ENCODE measurements around the gene SLC25A12.
A peak's percentile ranks its signal among the peaks of the same experiment; 100 is the strongest.
"Not testable (repeated sequence)": the region's sequence is repeated elsewhere in the genome, so short reads cannot be mapped to it uniquely, and the experiment has no call there.

SLC25A12 gene

GRCh38 chr2:171822525-171823322 lies 71.3 kb downstream of the SLC25A12 start:
- peak; percentile 28 for DNase-seq

DNA sequence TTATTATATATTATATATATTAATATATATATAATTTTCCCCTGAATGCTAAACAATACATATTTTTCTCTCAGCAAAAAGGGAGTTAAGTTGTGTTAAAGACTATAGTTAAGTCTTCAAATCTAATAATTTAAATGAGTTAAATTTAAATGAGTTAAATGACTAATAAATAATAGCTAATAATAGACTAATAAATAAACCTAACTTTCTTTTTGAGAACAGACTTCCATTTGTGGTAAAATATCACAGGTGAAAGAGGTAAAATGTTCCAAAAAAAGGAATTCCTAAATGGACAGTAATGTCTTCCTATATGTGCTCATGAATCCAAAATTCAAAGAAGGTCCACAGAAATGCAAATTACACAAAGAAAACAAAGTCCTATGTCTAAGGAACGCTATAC lies 74.6 kb downstream of the SLC25A12 start:
- no peak for DNase-seq

GRCh38 chr2:171814883-171815282 lies 79.2 kb downstream of the SLC25A12 start:
- DNase-seq: no peak

- no peak for DNase-seq
Measured at GRCh38 chr2:171814174-171814573, 79.9 kb downstream of the SLC25A12 start.

- DNase-seq: no peak
Measured at GRCh38 chr2:171813729-171814128, 80.3 kb downstream of the SLC25A12 start.

GRCh38 chr2:171813126-171813525 lies 80.9 kb downstream of the SLC25A12 start:
- no peak for DNase-seq

GRCh38 chr2:171811245-171811628 lies 82.8 kb downstream of the SLC25A12 start:
- peak; percentile 70 for DNase-seq

DNA sequence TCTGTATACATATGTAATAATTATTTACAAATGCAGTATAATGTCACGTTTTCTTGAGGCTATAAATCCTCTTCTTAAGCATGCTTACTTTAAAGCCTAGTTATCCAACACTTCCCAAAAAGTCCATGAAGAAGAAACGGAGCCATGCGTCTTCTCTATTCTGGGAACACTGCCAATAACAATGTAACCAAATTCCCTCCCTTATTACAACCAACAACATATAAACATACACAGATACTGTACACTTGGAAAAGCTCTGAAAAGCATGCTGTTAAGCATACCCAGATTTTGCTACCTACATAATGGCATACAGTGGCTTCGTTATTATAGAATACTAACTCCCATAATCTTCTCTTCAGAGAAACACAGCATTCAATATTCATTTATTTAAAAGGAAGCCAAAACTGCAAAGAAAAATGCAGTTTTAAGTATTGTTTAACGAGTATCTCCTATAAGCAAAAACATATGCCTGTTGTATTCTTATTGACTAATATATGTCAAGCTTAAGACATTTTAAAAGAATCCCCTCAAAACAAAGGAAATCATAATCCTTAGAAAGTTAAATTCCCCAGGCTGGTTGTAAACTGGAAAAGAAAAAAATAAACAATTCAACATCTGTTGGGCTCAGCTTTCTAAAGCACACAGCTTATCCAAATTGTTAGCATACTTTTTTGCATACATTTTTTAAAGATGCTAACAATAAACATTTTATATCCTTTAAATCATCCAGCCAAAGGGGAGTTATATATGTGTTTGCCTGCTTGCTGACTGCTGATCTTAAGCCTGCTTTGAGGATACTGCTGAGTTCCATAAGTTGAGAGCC lies 83.4 kb downstream of the SLC25A12 start:
- no peak for DNase-seq

DNA sequence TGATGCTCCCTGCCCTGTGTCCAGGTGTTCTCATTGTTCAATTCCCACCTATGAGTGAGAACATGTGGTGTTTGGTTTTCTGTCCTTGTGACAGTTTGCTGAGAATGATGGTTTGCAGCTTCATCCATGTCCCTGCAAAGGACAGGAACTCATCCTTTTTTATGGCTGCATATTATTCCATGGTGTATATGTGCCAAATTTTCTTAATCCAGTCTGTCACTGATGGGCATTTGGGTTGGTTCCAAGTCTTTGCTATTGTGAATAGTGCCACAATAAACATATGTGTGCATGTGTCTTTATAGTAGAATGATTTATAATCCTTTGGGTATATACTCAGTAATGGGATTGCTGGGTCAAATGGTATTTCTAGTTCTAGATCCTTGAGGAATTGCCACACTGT lies 85.2 kb downstream of the SLC25A12 start:
- not testable (repeated sequence) for DNase-seq

DNA sequence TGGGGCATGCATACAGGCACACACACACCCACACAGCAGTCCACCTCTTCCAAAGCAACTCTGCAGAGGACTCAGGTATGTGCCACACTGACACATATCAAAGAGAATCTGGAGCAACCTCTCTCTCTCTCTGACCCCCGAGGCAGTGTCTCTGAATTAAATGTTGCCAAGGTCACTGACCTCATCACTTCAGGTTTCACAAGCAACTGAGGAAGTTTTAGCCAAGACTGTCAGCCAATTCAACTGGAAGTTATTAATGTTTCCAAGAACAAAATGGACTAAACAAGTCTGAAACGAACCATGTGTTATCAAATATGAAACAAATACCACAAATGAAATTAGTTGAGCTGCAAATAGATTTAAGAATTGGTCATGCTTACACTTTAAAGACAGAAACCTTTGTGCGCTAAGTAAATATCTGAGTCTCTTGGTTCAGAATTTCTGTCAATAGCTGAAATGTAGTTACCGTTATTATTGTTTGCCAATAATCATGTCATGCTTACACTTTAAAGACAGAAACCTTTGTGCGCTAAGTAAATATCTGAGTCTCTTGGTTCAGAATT lies 86.1 kb downstream of the SLC25A12 start:
- DNase-seq: no peak

DNA sequence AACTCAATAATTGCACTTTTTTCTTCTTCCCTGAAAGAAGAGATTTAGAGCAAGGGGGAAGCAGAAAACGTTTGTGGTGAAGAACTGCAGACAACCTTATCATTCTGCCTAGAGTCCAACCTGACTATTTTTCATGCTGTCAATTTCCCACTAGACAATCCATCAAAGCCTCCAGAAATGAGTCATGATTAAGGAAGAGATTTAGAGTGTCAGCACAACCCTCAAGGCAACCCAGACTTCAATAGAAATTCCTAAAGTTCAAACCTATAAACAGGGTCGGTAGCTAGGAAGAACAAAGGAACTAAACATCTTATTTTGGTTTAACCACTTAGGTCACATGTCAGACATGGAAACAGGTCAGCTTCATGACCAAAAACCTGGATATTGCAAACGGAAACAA lies 86.9 kb downstream of the SLC25A12 start:
- DNase-seq: no peak

GRCh38 chr2:171804456-171804855 lies 89.6 kb downstream of the SLC25A12 start:
- DNase-seq: no peak

DNA sequence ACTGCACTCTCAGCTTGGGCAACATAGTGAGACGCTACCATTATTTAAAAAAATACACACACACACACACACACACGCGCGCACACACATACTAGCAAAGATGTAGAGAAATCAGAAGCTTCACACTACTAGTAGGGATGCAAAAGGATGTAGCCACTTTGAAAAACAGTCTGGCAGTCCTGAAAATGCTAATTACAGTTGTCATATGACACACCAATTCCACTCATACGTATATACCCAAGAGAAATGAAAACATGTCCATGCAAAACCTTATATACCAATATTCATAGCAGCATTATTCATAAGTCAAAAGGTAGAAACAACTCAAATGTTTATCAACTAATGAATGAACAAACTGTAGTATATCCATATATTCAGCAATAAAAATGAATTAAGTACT lies 90.3 kb downstream of the SLC25A12 start:
- DNase-seq: no peak

DNA sequence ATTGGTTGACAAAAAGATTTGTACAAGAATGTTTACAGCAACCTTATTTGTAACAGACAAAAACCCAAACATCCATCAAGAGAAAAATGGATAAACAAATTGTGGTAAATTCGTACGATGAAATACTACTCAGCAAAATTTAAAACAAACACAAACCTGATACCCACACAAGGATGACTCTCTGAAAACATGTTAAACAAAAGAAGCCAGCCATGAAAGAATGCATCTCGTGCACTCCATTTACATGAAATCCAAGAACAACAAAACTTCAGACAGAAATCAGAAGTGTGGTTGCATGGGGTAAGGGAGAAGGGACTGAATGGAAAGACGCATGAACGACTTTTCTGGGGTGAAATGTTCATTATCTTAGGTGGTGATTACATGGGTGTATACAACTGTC lies 93.4 kb downstream of the SLC25A12 start:
- no peak for DNase-seq

- peak; percentile 70 for DNase-seq
Measured at GRCh38 chr2:171798156-171798820, 95.8 kb downstream of the SLC25A12 start.

- no peak for DNase-seq
Measured at GRCh38 chr2:171794918-171795317, 99.1 kb downstream of the SLC25A12 start.

DNA sequence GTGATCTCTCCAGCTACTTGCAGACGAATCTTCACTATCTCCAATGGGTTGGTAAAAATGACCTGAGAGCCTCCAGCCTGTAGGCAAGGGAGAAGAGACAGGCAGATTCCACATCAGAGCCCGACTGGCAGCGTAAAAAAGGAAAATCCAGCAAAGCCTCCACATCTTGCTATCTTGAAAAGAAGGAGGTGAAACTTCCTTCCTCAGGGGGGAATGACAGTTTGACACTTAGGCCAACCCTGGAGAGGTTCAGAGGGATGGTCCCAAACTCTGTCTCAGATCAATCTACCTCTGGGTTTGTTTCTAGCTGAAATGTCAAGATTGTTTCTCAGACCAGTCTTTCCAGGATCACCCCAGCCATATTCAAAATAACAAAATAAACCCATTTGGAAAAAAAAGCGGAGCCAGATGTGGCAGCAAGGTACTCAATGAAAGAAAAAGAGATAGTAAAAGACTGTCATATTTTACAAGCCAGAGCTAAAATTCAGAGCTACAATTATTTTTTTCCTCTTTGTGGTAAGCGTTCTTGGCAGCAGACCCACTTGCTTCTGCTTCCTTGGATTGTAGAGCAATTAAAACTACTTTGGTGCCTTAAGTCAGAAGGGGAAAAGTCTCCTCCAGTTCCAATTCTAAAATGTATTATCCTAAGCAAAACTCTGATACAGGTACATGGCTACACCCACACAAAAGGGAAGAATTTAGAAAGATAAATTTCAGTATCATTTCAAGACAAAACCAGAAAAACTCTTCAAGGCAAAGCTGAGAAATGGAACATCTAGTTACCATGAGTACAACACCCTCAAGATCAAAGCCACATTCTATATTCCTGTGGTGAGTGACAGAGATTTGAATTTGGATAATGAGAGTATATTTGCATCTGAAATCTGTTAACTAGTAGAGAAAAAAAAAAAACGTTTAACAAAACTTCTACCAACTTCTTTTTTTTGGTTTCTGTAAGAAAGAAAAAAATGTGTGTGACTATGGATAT lies 100.1 kb downstream of the SLC25A12 start:
- no peak for DNase-seq

DNA sequence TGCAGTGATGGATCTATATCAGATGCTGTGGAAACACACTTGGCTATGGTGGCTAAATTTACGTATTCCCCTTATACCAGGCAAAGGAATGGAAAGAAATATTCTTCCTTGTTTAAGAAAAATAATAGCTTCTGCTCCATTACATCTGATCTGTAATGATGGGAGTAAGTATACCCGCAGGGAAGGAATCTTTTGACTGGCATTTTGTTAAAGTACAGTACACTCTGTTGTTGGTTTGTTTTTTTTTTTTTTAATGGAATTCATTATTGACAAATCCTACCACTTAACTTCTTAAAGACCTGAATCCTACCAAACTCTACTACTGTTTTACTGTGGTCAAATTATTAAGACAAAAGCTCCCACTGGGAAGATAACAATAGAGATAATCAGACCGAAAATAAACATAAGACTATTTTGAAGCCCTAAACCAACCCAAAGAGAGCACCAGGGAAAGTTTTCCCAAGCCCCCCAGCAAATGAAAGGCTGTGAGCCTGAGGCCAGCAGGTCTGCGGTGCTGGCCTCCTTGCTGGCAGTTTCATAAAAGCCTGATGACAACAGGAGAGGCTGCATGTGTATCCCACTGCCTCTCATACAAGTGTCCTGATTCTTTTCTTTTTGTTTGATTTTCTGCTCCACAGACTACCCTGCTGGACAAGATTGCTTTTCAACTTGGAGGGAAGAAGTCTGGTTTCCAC lies 101.0 kb downstream of the SLC25A12 start:
- no peak for DNase-seq

- no peak for DNase-seq
Measured at GRCh38 chr2:171792157-171792556, 101.9 kb downstream of the SLC25A12 start.

GRCh38 chr2:171791361-171791760 lies 102.7 kb downstream of the SLC25A12 start:
- DNase-seq: no peak

- DNase-seq: no peak
Measured at GRCh38 chr2:171789956-171790355, 104.1 kb downstream of the SLC25A12 start.

Measured in hematopoietic multipotent progenitor cell treated with erythropoietin and hydrocortisone succinate and interleukin-3 and kit ligand, for 6 days (in vitro differentiated cells).